ENCODE measurements around the gene CYP21A2. TPM values are rescaled to one million over a fixed set of nuclear protein-coding genes. Genes with fewer than 3 reads are reported as not detected.

CYP21A2 gene
- total RNA-seq, 1 experiment from 2014 or later, result 0.76 TPM

DNA sequence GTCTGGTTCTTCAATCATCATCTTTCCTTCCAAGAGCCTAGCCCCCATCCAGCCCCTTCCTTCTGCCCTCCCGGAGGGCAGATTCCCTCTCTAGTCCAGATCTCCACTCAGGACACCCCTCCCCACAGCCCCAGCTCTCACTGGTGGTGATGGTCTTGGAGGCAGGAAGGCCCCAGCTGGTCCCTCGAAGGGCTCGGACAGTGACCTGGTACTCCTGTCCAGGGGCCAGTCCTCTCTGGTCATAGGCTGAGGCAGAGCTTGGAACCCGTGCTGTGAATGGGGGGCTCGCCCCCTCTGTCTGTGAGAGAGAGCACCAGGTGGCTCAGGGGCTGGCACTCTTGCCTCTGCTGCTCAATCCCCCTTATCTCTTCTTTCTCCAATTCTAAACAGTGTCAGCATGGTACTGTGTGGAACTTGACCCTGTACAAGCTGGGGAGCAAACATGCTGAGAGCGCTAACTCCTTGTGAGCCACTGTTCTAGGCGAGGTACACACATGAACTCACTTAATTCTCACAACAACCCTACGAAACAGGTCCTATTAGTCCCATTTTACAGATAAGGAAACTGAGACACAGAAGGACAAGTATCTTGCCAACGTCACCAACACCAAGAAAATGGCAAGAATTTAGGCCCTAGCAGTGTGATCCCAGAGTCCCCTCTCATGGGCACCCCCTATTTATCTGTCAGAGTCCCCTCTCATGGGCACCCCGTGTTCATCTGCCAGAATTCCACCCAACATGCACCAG, 51.0 kb downstream of the CYP21A2 start:
- Mint-ChIP-seq H3K4me1 (ENCODE audit: low read depth, unreplicated experiment) (peaks cover 9% of the 10 kb centered on the region), H3K27ac (ENCODE audit: unreplicated experiment) (no peak overlapping the region), H3K27me3 (ENCODE audit: unreplicated experiment) (peaks cover 94% of the 10 kb centered on the region), H3K36me3 (ENCODE audit: insufficient read depth, unreplicated experiment) (no peaks in the 10 kb centered on the region), H3K4me3 (ENCODE audit: low read depth, unreplicated experiment) (no peak overlapping the region), H3K9me3 (ENCODE audit: low read depth, unreplicated experiment) (no peaks in the 10 kb centered on the region)
- intact Hi-C loops (cut with micrococcal nuclease; ENCODE audit: unreplicated experiment), result no loop called here
- no peak for DNase-seq
- TF ChIP-seq, protein P1, sequence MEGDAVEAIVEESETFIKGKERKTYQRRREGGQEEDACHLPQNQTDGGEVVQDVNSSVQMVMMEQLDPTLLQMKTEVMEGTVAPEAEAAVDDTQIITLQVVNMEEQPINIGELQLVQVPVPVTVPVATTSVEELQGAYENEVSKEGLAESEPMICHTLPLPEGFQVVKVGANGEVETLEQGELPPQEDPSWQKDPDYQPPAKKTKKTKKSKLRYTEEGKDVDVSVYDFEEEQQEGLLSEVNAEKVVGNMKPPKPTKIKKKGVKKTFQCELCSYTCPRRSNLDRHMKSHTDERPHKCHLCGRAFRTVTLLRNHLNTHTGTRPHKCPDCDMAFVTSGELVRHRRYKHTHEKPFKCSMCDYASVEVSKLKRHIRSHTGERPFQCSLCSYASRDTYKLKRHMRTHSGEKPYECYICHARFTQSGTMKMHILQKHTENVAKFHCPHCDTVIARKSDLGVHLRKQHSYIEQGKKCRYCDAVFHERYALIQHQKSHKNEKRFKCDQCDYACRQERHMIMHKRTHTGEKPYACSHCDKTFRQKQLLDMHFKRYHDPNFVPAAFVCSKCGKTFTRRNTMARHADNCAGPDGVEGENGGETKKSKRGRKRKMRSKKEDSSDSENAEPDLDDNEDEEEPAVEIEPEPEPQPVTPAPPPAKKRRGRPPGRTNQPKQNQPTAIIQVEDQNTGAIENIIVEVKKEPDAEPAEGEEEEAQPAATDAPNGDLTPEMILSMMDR (IDR thresholded peaks at IDR 0.05; ENCODE audit: unreplicated experiment), result no peak
- no TSS peak for BruUV-seq (replicated peaks)
- CTCF ChIA-PET, result interaction anchor here (0.6 to 0.8 kb wide), 2 partner anchors 106 to 209 kb away, joined by 4 read pairs; no protein-coding TSS in a partner anchor

Other genes starting within 250 kb of the CYP21A2 start
- gene VARS1, start 242.7 kb upstream of the CYP21A2 start, total RNA-seq (2022), result 316 and 331 TPM in 2 replicates
- gene LSM2, start 231.4 kb upstream of the CYP21A2 start, total RNA-seq (2022), result 126 and 144 TPM in 2 replicates
- 4.2 and 4.3 TPM in 2 replicates for gene HSPA1L, start 223.1 kb upstream of the CYP21A2 start, total RNA-seq (2022)
- 1,238 and 1,263 TPM in 2 replicates for gene HSPA1A, start 222.9 kb upstream of the CYP21A2 start, total RNA-seq (2022)
- gene HSPA1B, start 210.7 kb upstream of the CYP21A2 start, total RNA-seq (2022), result 687 and 705 TPM in 2 replicates
- gene NEU1, start 175.6 kb upstream of the CYP21A2 start, total RNA-seq (2022), result 133 and 159 TPM in 2 replicates
- gene SLC44A4, start 159.4 kb upstream of the CYP21A2 start, total RNA-seq (2022), result 185 and 238 TPM in 2 replicates
- 131 and 138 TPM in 2 replicates for gene EHMT2, start 140.7 kb upstream of the CYP21A2 start, total RNA-seq (2022)
- gene ZBTB12, start 136.3 kb upstream of the CYP21A2 start, total RNA-seq (2022), result 22.6 and 28.1 TPM in 2 replicates
- 5.0 and 6.3 TPM in 2 replicates for gene C2, start 110.7 kb upstream of the CYP21A2 start, total RNA-seq (2022)
- gene CFB, start 92.3 kb upstream of the CYP21A2 start, total RNA-seq (2022), result 944 and 1,205 TPM in 2 replicates
- 141 and 157 TPM in 2 replicates for gene NELFE, start 79.4 kb upstream of the CYP21A2 start, total RNA-seq (2022)
- 182 and 201 TPM in 2 replicates for gene SKIC2, start 79.2 kb upstream of the CYP21A2 start, total RNA-seq (2022)
- gene DXO, start 66.3 kb upstream of the CYP21A2 start, total RNA-seq (2022), result 40.9 and 43.6 TPM in 2 replicates
- 13.1 and 20.8 TPM in 2 replicates for gene C4A, start 56.4 kb upstream of the CYP21A2 start, total RNA-seq (2022)
- 7.8 and 13.4 TPM in 2 replicates for gene C4B, start 23.6 kb upstream of the CYP21A2 start, total RNA-seq (2022)
- gene TNXB, start 70.9 kb downstream of the CYP21A2 start, total RNA-seq (2022), result 10.6 and 11.3 TPM in 2 replicates
- gene ATF6B, start 89.8 kb downstream of the CYP21A2 start, total RNA-seq (2022), result 185 and 196 TPM in 2 replicates
- 13.8 and 15.6 TPM in 2 replicates for gene FKBPL, start 91.9 kb downstream of the CYP21A2 start, total RNA-seq (2022)
- gene PRRT1, start 113.5 kb downstream of the CYP21A2 start, total RNA-seq (2022), result 1.7 and 2.9 TPM in 2 replicates
- gene PPT2, start 115.7 kb downstream of the CYP21A2 start, total RNA-seq (2022), result 29.1 and 31.0 TPM in 2 replicates
- gene EGFL8, start 126.2 kb downstream of the CYP21A2 start, total RNA-seq (2022), result 18.8 and 20.2 TPM in 2 replicates
- gene AGPAT1, start 137.7 kb downstream of the CYP21A2 start, total RNA-seq (2022), result 138 and 139 TPM in 2 replicates
- 85.4 and 89.6 TPM in 2 replicates for gene RNF5, start 140.0 kb downstream of the CYP21A2 start, total RNA-seq (2022)
- gene AGER, start 145.8 kb downstream of the CYP21A2 start, total RNA-seq (2022), result 14.3 and 14.4 TPM in 2 replicates
- 122 and 141 TPM in 2 replicates for gene PBX2, start 151.8 kb downstream of the CYP21A2 start, total RNA-seq (2022)
- gene GPSM3, start 154.2 kb downstream of the CYP21A2 start, total RNA-seq (2022), result 6.2 and 6.3 TPM in 2 replicates
- 4.7 and 5.7 TPM in 2 replicates for gene NOTCH4, start 185.7 kb downstream of the CYP21A2 start, total RNA-seq (2022)

Data from Calu3 (cell line).